GM23338 (cell line): ENCODE results near the gene SLC25A26. TPM values are rescaled to one million over a fixed set of nuclear protein-coding genes. Genes with fewer than 3 reads are reported as not detected.

Experiments used
- ATAC-seq: fragments of 200-7000 bp; cut with Tn5 transposase; 3 replicates; pipeline ENCODE4 v1.9.1; 2020
- DNase-seq: peaks from one replicate; pipeline ENCODE4 v3.0.0-alpha.2; 2015; ENCODE audit warnings: low spot score
- H2AFZ ChIP-seq: fragments of 200-600 bp; sonication (generic); 2 replicates; pipeline ENCODE4 v1.8.0; 2016; ENCODE audit warnings: antibody characterized with exemption, mild to moderate bottlenecking, moderate library complexity
- H3F3A ChIP-seq: fragments of 200-600 bp; sonication (generic); replicated peaks from 2 replicates; pipeline ENCODE4 v1.8.0; 2017; ENCODE audit warnings: antibody characterized with exemption, mixed run types, low read depth
- H3K27ac ChIP-seq: fragments of 200-600 bp; sonication (generic); 2 replicates; pipeline ENCODE4 v1.6.1; 2016; ENCODE audit warnings: low read depth
- H3K27me3 ChIP-seq: fragments of 200-600 bp; sonication (generic); 2 replicates; pipeline ENCODE4 v1.8.0; 2016; ENCODE audit warnings: mild to moderate bottlenecking, mixed run types, moderate library complexity; ENCODE audit not compliant: insufficient read depth
- H3K36me3 ChIP-seq: fragments of 200-600 bp; sonication (generic); 2 replicates; pipeline ENCODE4 v1.8.0; 2016; ENCODE audit warnings: mild to moderate bottlenecking; ENCODE audit not compliant: insufficient read depth
- H3K4me1 ChIP-seq: fragments of 200-600 bp; sonication (generic); 2 replicates; pipeline ENCODE4 v1.8.0; 2016; ENCODE audit warnings: mild to moderate bottlenecking, moderate library complexity; ENCODE audit not compliant: insufficient read depth
- H3K4me2 ChIP-seq: fragments of 200-600 bp; sonication (generic); 2 replicates; pipeline ENCODE4 v1.7.1; 2017; ENCODE audit warnings: mixed run types
- H3K4me3 ChIP-seq: fragments of 200-600 bp; sonication (generic); 2 replicates; pipeline ENCODE4 v1.6.1; 2016; ENCODE audit warnings: mixed run types
- H3K79me2 ChIP-seq: fragments of 200-600 bp; sonication (generic); replicated peaks from 2 replicates; pipeline ENCODE4 v1.8.0; 2017; ENCODE audit warnings: mild to moderate bottlenecking; ENCODE audit not compliant: insufficient read depth
- H3K9me2 ChIP-seq: fragments of 200-600 bp; sonication (generic); 2 replicates; pipeline ENCODE4 v1.8.0; 2017; ENCODE audit not compliant: insufficient read depth
- H4K20me1 ChIP-seq: fragments of 200-600 bp; sonication (generic); replicated peaks from 2 replicates; pipeline ENCODE4 v1.8.0; 2017; ENCODE audit warnings: mild to moderate bottlenecking; ENCODE audit not compliant: insufficient read depth
- H3K27ac Mint-ChIP-seq: 2 replicates; pipeline ENCODE4 v1.8.0; 2020; ENCODE audit warnings: inconsistent platforms, mild to moderate bottlenecking, moderate library complexity, mixed read lengths
- H3K27me3 Mint-ChIP-seq: 3 replicates; pipeline ENCODE4 v1.8.0; 2022; ENCODE audit warnings: low read depth, mild to moderate bottlenecking, moderate library complexity, mixed read lengths, inconsistent platforms; ENCODE audit not compliant: insufficient read depth, poor library complexity
- H3K36me3 Mint-ChIP-seq: 3 replicates; pipeline ENCODE4 v1.8.0; 2021; ENCODE audit warnings: low read depth, mild to moderate bottlenecking, inconsistent platforms, moderate library complexity, mixed read lengths
- H3K4me1 Mint-ChIP-seq: 3 replicates; pipeline ENCODE4 v1.8.0; 2020; ENCODE audit warnings: mild to moderate bottlenecking, inconsistent platforms, mixed read lengths
- H3K4me3 Mint-ChIP-seq: 3 replicates; pipeline ENCODE4 v1.8.0; 2021; ENCODE audit warnings: moderate library complexity, mild to moderate bottlenecking, inconsistent platforms, mixed read lengths
- H3K9me3 Mint-ChIP-seq: 3 replicates; pipeline ENCODE4 v1.8.0; 2020; ENCODE audit warnings: moderate library complexity, mild to moderate bottlenecking, inconsistent platforms, mixed read lengths
- CREB1 ChIP-seq: fragments of 250-450 bp; sonication (Bioruptor Pico); IDR thresholded peaks from 2 replicates; pipeline ENCODE4 v1.5.0; 2020; ENCODE audit warnings: low read depth, mild to moderate bottlenecking, moderate library complexity
- EZH2 ChIP-seq: fragments of 200-600 bp; sonication (generic); IDR thresholded peaks from one replicate; pipeline ENCODE4 v1.8.0; 2017; ENCODE audit warnings: antibody characterized with exemption, mild to moderate bottlenecking, low read depth; ENCODE audit not compliant: unreplicated experiment
- EZH2phosphoT487 ChIP-seq: fragments of 200-600 bp; sonication (generic); IDR thresholded peaks from one replicate; pipeline ENCODE4 v1.8.1; 2018; ENCODE audit warnings: antibody characterized with exemption; ENCODE audit not compliant: unreplicated experiment
- JUNB ChIP-seq: IDR thresholded peaks from one replicate; pipeline ENCODE4 v1.6.1; 2016; ENCODE audit warnings: antibody characterized with exemption; ENCODE audit not compliant: unreplicated experiment
- NANOG ChIP-seq: IDR thresholded peaks from 2 replicates; pipeline ENCODE4 v1.6.1; 2016; ENCODE audit warnings: antibody characterized with exemption, borderline replicate concordance
- POLR2AphosphoS5 ChIP-seq: IDR thresholded peaks from 2 replicates; pipeline ENCODE4 v1.6.1; 2016; ENCODE audit warnings: antibody characterized with exemption, low read depth
- STAT1 ChIP-seq: IDR thresholded peaks from one replicate; pipeline ENCODE4 v1.6.1; 2016; ENCODE audit warnings: antibody characterized with exemption; ENCODE audit not compliant: unreplicated experiment
- ZNF114 ChIP-seq: fragments of 250-450 bp; sonication (Bioruptor Pico); IDR thresholded peaks from 2 replicates; pipeline ENCODE4 v1.5.0; 2020; ENCODE audit warnings: mild to moderate bottlenecking, moderate library complexity
- ZNF331 ChIP-seq: fragments of 250-450 bp; sonication (Bioruptor Pico); IDR thresholded peaks from 2 replicates; pipeline ENCODE4 v1.5.0; 2020; ENCODE audit warnings: low read depth, mild to moderate bottlenecking, moderate library complexity
- polyA plus RNA-seq: library from polyadenylated mRNA; unstranded; fragments of >200 nt; fragmentation: Nextera tagmentation; extraction: Ambion mirVana; gene quantifications from 2 replicates; pipeline ENCODE4 v1.2.1, GENCODE V29; 2016
- total RNA-seq: library from RNA; depleted of rRNA; stranded (reverse); fragments of >200 nt; shearing (Covaris generic); gene quantifications from 2 replicates; pipeline ENCODE4 v1.2.3, GENCODE V29; 2014
- TF ChIP-seq, protein P1 (sequence below): IDR thresholded peaks from one replicate; pipeline ENCODE4 v1.6.1; 2018; ENCODE audit warnings: antibody characterized with exemption; ENCODE audit not compliant: unreplicated experiment
- TF ChIP-seq, protein P2 (sequence below): fragments of 250-450 bp; sonication (Bioruptor Pico); IDR thresholded peaks from 2 replicates; pipeline ENCODE4 v1.5.0; 2020; ENCODE audit warnings: mild to moderate bottlenecking, moderate library complexity
- TF ChIP-seq, protein P3 (sequence below), 2 experiments: fragments of 200-600 bp in 1 of 2; sonication (generic) in 1 of 2; conservative IDR thresholded peaks; 2 replicates each; pipeline versions ENCODE4 v1.5.1 to v1.6.1; 2016 to 2017; ENCODE audit warnings: antibody characterized with exemption in 2 of 2, low read depth in 2 of 2, mild to moderate bottlenecking in 2 of 2, moderate library complexity in 1 of 2
- TF ChIP-seq, protein P4 (sequence below): IDR thresholded peaks from 2 replicates; pipeline ENCODE4 v1.6.1; 2016; ENCODE audit warnings: antibody characterized with exemption

SLC25A26 gene
- total and polyA plus RNA-seq, 2 experiments from 2014 or later: 24.8 to 40.2 TPM

DNA sequence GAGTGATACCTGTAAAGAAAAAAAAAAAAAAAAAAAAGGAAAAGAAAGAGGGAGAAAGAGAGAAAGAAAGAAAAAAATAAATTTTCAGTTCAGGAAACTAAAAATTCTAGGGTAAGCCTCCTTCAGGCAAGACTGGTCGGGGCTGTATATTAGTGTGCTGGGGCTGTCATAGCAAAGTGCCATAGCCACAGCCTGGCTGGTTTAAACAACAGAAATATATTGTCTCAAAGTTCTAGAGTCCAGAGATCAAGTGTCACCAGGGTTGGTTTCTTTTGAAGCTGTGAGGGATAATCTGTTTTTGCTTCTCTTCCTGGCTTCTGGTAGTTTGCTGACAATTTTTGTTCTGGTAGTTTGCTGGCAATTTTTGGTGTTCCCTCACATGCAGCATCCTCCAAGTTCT, 48.4 kb upstream of the SLC25A26 start:
- ATAC-seq: no peak
- no peaks in the 10 kb centered on the region for H3K36me3 Mint-ChIP-seq
- H3K27me3 Mint-ChIP-seq: peaks cover 3% of the 10 kb centered on the region
- TF ChIP-seq, protein P1, sequence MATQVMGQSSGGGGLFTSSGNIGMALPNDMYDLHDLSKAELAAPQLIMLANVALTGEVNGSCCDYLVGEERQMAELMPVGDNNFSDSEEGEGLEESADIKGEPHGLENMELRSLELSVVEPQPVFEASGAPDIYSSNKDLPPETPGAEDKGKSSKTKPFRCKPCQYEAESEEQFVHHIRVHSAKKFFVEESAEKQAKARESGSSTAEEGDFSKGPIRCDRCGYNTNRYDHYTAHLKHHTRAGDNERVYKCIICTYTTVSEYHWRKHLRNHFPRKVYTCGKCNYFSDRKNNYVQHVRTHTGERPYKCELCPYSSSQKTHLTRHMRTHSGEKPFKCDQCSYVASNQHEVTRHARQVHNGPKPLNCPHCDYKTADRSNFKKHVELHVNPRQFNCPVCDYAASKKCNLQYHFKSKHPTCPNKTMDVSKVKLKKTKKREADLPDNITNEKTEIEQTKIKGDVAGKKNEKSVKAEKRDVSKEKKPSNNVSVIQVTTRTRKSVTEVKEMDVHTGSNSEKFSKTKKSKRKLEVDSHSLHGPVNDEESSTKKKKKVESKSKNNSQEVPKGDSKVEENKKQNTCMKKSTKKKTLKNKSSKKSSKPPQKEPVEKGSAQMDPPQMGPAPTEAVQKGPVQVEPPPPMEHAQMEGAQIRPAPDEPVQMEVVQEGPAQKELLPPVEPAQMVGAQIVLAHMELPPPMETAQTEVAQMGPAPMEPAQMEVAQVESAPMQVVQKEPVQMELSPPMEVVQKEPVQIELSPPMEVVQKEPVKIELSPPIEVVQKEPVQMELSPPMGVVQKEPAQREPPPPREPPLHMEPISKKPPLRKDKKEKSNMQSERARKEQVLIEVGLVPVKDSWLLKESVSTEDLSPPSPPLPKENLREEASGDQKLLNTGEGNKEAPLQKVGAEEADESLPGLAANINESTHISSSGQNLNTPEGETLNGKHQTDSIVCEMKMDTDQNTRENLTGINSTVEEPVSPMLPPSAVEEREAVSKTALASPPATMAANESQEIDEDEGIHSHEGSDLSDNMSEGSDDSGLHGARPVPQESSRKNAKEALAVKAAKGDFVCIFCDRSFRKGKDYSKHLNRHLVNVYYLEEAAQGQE: no peak
- TF ChIP-seq NANOG (no peak), ZNF114 (CRISPR knock-in tag) (no peak), EZH2phosphoT487 (no peak), POLR2AphosphoS5 (no peak), EZH2 (no peak), STAT1 (no peak), JUNB (no peak), CREB1 (CRISPR knock-in tag) (no peak), ZNF331 (CRISPR knock-in tag) (no peak)
- TF ChIP-seq, protein P2, sequence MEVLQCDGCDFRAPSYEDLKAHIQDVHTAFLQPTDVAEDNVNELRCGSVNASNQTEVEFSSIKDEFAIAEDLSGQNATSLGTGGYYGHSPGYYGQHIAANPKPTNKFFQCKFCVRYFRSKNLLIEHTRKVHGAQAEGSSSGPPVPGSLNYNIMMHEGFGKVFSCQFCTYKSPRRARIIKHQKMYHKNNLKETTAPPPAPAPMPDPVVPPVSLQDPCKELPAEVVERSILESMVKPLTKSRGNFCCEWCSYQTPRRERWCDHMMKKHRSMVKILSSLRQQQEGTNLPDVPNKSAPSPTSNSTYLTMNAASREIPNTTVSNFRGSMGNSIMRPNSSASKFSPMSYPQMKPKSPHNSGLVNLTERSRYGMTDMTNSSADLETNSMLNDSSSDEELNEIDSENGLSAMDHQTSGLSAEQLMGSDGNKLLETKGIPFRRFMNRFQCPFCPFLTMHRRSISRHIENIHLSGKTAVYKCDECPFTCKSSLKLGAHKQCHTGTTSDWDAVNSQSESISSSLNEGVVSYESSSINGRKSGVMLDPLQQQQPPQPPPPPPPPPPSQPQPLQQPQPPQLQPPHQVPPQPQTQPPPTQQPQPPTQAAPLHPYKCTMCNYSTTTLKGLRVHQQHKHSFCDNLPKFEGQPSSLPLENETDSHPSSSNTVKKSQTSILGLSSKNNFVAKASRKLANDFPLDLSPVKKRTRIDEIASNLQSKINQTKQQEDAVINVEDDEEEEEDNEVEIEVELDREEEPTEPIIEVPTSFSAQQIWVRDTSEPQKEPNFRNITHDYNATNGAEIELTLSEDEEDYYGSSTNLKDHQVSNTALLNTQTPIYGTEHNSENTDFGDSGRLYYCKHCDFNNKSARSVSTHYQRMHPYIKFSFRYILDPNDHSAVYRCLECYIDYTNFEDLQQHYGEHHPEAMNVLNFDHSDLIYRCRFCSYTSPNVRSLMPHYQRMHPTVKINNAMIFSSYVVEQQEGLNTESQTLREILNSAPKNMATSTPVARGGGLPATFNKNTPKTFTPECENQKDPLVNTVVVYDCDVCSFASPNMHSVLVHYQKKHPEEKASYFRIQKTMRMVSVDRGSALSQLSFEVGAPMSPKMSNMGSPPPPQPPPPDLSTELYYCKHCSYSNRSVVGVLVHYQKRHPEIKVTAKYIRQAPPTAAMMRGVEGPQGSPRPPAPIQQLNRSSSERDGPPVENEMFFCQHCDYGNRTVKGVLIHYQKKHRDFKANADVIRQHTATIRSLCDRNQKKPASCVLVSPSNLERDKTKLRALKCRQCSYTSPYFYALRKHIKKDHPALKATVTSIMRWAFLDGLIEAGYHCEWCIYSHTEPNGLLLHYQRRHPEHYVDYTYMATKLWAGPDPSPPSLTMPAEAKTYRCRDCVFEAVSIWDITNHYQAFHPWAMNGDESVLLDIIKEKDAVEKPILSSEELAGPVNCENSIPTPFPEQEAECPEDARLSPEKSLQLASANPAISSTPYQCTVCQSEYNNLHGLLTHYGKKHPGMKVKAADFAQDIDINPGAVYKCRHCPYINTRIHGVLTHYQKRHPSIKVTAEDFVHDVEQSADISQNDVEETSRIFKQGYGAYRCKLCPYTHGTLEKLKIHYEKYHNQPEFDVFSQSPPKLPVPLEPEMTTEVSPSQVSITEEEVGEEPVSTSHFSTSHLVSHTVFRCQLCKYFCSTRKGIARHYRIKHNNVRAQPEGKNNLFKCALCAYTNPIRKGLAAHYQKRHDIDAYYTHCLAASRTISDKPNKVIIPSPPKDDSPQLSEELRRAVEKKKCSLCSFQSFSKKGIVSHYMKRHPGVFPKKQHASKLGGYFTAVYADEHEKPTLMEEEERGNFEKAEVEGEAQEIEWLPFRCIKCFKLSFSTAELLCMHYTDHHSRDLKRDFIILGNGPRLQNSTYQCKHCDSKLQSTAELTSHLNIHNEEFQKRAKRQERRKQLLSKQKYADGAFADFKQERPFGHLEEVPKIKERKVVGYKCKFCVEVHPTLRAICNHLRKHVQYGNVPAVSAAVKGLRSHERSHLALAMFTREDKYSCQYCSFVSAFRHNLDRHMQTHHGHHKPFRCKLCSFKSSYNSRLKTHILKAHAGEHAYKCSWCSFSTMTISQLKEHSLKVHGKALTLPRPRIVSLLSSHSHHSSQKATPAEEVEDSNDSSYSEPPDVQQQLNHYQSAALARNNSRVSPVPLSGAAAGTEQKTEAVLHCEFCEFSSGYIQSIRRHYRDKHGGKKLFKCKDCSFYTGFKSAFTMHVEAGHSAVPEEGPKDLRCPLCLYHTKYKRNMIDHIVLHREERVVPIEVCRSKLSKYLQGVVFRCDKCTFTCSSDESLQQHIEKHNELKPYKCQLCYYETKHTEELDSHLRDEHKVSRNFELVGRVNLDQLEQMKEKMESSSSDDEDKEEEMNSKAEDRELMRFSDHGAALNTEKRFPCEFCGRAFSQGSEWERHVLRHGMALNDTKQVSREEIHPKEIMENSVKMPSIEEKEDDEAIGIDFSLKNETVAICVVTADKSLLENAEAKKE (CRISPR knock-in tag): no peak
- TF ChIP-seq, protein P3, sequence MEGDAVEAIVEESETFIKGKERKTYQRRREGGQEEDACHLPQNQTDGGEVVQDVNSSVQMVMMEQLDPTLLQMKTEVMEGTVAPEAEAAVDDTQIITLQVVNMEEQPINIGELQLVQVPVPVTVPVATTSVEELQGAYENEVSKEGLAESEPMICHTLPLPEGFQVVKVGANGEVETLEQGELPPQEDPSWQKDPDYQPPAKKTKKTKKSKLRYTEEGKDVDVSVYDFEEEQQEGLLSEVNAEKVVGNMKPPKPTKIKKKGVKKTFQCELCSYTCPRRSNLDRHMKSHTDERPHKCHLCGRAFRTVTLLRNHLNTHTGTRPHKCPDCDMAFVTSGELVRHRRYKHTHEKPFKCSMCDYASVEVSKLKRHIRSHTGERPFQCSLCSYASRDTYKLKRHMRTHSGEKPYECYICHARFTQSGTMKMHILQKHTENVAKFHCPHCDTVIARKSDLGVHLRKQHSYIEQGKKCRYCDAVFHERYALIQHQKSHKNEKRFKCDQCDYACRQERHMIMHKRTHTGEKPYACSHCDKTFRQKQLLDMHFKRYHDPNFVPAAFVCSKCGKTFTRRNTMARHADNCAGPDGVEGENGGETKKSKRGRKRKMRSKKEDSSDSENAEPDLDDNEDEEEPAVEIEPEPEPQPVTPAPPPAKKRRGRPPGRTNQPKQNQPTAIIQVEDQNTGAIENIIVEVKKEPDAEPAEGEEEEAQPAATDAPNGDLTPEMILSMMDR (conservative IDR thresholded peaks at IDR 0.05; ENCODE audit: low read depth in 2 of 2): no peak
- TF ChIP-seq, protein P4, sequence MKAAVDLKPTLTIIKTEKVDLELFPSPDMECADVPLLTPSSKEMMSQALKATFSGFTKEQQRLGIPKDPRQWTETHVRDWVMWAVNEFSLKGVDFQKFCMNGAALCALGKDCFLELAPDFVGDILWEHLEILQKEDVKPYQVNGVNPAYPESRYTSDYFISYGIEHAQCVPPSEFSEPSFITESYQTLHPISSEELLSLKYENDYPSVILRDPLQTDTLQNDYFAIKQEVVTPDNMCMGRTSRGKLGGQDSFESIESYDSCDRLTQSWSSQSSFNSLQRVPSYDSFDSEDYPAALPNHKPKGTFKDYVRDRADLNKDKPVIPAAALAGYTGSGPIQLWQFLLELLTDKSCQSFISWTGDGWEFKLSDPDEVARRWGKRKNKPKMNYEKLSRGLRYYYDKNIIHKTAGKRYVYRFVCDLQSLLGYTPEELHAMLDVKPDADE: no peak
- Histone ChIP-seq H3K4me1 (no peaks in the 10 kb centered on the region), H3K79me2 (no peaks in the 10 kb centered on the region), H4K20me1 (no peaks in the 10 kb centered on the region), H2AFZ (no peak overlapping the region), H3K27me3 (no peaks in the 10 kb centered on the region), H3F3A (no peaks in the 10 kb centered on the region), H3K9me2 (no peaks in the 10 kb centered on the region), H3K36me3 (no peaks in the 10 kb centered on the region), H3K4me3 (no peak overlapping the region), H3K4me2 (no peak overlapping the region), H3K27ac (no peak overlapping the region)
- no peaks in the 10 kb centered on the region for H3K9me3 Mint-ChIP-seq
- H3K4me3 Mint-ChIP-seq: no peak overlapping the region
- H3K4me1 Mint-ChIP-seq: no peaks in the 10 kb centered on the region
- H3K27ac Mint-ChIP-seq: no peak overlapping the region
- no peak for DNase-seq
